ENCODE results near the gene DOK4.
"Not testable (repeated sequence)": the region's sequence is repeated elsewhere in the genome, so short reads cannot be mapped to it uniquely, and the experiment has no call there.

- TF ChIP-seq CTCF (IDR thresholded peaks at IDR 0.05; ENCODE audit: low read depth, low read length, missing input control); TAF1 (conservative IDR thresholded peaks at IDR 0.05); SP1 (IDR thresholded peaks at IDR 0.05); MAX (IDR thresholded peaks at IDR 0.05); REST (IDR thresholded peaks at IDR 0.05); RXRA (IDR thresholded peaks at IDR 0.05); HNF4A (conservative IDR thresholded peaks at IDR 0.05): not testable (repeated sequence)
Observed at GRCh38 chr16:57439947-57440346, 46.3 kb downstream of the DOK4 start.
